Heart left ventricle (tissue), 16 donors: Measurements from ENCODE around the gene RNF38. TPM values are rescaled to one million over a fixed set of nuclear protein-coding genes. Genes with fewer than 3 reads are reported as not detected.

ENCODE experiments used
- ATAC-seq, 4 donors: fragments of 200-7000 bp; cut with Tn5 transposase; one replicate each; pipeline ENCODE4 v1.9.1; 2020 to 2022; ENCODE audit warnings: moderate library complexity in 4 of 4, mild to moderate bottlenecking in 3 of 4, moderate number of reproducible peaks in 1 of 4
- DNase-seq, 5 donors: peaks; one replicate each; pipeline ENCODE4 v3.0.0-alpha.2; 2020
- H3K27ac ChIP-seq, 12 donors: fragments of 200-600 bp; sonication (generic) in 4 of 12; one replicate each; pipeline versions ENCODE4 v1.5.0 to v1.8.0; 2016 to 2022; ENCODE audit warnings: mild to moderate bottlenecking in 2 of 12
- H3K27me3 ChIP-seq, 9 donors: fragments of 200-600 bp; sonication (generic) in 2 of 9; one replicate each; pipeline versions ENCODE4 v1.5.1 to v1.8.0; 2016 to 2022; ENCODE audit warnings: mild to moderate bottlenecking in 3 of 9
- H3K36me3 ChIP-seq, 9 donors: fragments of 200-600 bp; sonication (generic) in 2 of 9; one replicate each; pipeline versions ENCODE4 v1.5.0 to v1.8.0; 2018 to 2022; ENCODE audit warnings: mild to moderate bottlenecking in 2 of 9
- H3K4me1 ChIP-seq, 12 donors: fragments of 200-600 bp; sonication (generic) in 4 of 12; one replicate each; pipeline versions ENCODE4 v1.5.0 to v1.8.0; 2016 to 2022; ENCODE audit warnings: mild to moderate bottlenecking in 3 of 12
- H3K4me3 ChIP-seq, 12 donors: fragments of 200-600 bp; sonication (generic) in 4 of 12; one replicate each; pipeline versions ENCODE4 v1.5.0 to v1.8.0; 2017 to 2022; ENCODE audit warnings: mild to moderate bottlenecking in 9 of 12, moderate library complexity in 4 of 12
- H3K9me3 ChIP-seq, 12 donors: fragments of 200-600 bp; sonication (generic) in 4 of 12; one replicate each; pipeline versions ENCODE4 v1.5.0 to v1.8.0; 2016 to 2022; ENCODE audit warnings: mild to moderate bottlenecking in 1 of 12
- POLR2A ChIP-seq, 2 donors: fragments of 450-650 bp; IDR thresholded peaks; one replicate each; pipeline ENCODE4 v1.6.1; 2017; ENCODE audit warnings: antibody characterized with exemption in 2 of 2, mild to moderate bottlenecking in 2 of 2, moderate library complexity in 2 of 2
- WGBS, 4 donors: extraction: QIAGEN DNeasy Blood & Tissue Kit in 2 of 4; methylation state at CpG; one replicate each; pipeline versions ENCODE4 v1.1.5 to v1.1.7; 2013 to 2018; 5-methylcytosine and 5-hydroxymethylcytosine counted together
- intact Hi-C, 10 donors: fragments of 100-400 bp; cut with DNase I; formaldehyde crosslinking; loops; one replicate each; pipeline versions ENCODE4 v1.11.1 to v1.14.2; 2022
- polyA plus RNA-seq, 2 donors: library from polyadenylated mRNA; stranded (reverse); fragments of 200-250 nt; gene quantifications; one replicate each; pipeline ENCODE4 v1.2.3, GENCODE V29; 2013
- total RNA-seq, 9 donors: library from RNA; depleted of rRNA in 2 of 9; stranded (reverse); fragments of >200 nt in 2 of 9; fragmentation: NEBNext Ultra II Directional in 3 of 9; extraction: Animal tissue kit (Norgen Biotek cat#: 25700) in 3 of 9; gene quantifications; one replicate each; pipeline versions ENCODE4 v1.1.0 to v1.2.4, GENCODE V29; 2016 to 2023
- TF ChIP-seq, protein P1 (sequence below), 12 donors: fragments of 200-600 bp; sonication (generic) in 4 of 12; IDR thresholded peaks; one replicate each; pipeline versions ENCODE4 v1.5.0 to v1.8.0; 2018 to 2022; ENCODE audit warnings: antibody characterized with exemption in 12 of 12, mild to moderate bottlenecking in 5 of 12
- donor health status: ischemic (EF 13 %, LVEDD 7.1; RV severe dilation, severe dysfunction).
- donor health status: healthy with polysubstance abuse.
- donor health status: DM: no; HTN: yes; CAD: no.
- donor health status: DM: no; HTN: no; CAD: no.
- donor health status: ischemic (EF 25% LVEDD 6.9; RV normal size, moderate dysfunction).
- donor health status: ischemic (EF 25% LVEDD 5.7; RV mildly dilated, moderate dysfunction).
- donor health status: healthy.
- donor health status: DM: yes; HTN: yes; CAD: no.
- donor health status: ischemic (EF 35%, LVEDD 5.7; RV mildly dilated, moderate dysfunction).
- donor health status: nonischemic (EF 11% LVEDD 7.7; RV severe dilation, severe dysfunction).
- donor health status: DM: yes; HTN: yes; CAD: no.
- donor health status: PGD.
- donor health status: ischemic (EF 29% LVEDD 5.4; RV normal size, mild dysfunction).
- donor health status: nonischemic (EF 23%, LVEDD 6.1; RV moderate dilation, normal function).

RNF38 gene
- total and polyA plus RNA-seq, 11 donors: 6.0 to 49.0 (median 30.2) TPM

DNA sequence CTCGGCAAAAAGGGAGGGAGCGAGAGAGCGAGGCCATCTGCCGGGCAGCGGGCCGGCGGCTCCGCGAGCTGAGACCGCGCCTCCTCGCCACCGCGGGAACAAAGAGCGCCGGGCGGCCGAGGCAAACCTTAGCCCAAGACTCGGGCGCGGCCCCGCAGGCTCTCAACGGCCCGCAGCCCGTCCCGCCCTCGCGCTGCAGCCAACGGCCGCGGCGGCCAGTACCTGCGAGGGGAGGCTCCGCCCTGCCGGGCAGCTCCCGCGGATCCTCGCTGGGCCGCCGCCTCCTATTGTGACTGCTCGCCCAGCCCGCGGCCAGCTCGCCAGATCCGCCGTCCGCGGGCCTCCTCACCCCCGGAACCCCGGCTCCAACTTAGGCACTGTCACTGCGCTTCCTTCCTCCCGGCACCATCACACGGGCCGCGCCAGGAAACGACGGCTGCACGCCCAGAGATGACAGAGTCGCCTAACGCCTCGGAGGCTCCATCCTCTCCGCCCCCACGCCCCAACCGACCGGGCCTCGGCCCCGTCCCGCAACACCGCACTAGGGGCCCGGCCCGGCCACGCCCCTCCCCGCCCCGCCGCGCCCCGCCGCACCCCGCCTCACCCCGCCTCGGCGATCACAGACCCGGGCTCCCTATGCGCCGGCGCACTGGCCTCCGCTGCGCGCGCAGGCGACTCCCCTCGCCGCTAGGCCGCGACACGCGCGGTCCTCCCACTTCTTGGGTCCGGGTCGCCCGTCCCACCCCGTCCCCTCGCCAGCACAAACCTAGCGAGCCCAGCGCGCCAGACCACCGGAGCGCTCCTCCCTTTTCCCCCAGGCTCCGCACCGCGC lies 479 bp upstream of the RNF38 start:
- peak; percentile 78 to 96 (median 93) for ATAC-seq
- DNase-seq: peak; percentile 89 to 94 (median 92)
- intact Hi-C loops: loop anchor here in 3 of 10 donors (5.0 to 10.0 kb wide), 2 partner anchors 84 to 87 kb away; no protein-coding TSS in a partner anchor
- no peaks in the 10 kb centered on the region for H3K27me3 ChIP-seq
- peaks cover 0 to 53% (median 20%) of the 10 kb centered on the region in 12 donors for H3K4me1 ChIP-seq
- peak in 1 of 2 donors; percentile 49 for TF ChIP-seq POLR2A (IDR thresholded peaks at IDR 0.05)
- TF ChIP-seq, protein P1, sequence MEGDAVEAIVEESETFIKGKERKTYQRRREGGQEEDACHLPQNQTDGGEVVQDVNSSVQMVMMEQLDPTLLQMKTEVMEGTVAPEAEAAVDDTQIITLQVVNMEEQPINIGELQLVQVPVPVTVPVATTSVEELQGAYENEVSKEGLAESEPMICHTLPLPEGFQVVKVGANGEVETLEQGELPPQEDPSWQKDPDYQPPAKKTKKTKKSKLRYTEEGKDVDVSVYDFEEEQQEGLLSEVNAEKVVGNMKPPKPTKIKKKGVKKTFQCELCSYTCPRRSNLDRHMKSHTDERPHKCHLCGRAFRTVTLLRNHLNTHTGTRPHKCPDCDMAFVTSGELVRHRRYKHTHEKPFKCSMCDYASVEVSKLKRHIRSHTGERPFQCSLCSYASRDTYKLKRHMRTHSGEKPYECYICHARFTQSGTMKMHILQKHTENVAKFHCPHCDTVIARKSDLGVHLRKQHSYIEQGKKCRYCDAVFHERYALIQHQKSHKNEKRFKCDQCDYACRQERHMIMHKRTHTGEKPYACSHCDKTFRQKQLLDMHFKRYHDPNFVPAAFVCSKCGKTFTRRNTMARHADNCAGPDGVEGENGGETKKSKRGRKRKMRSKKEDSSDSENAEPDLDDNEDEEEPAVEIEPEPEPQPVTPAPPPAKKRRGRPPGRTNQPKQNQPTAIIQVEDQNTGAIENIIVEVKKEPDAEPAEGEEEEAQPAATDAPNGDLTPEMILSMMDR (IDR thresholded peaks at IDR 0.05): peak in 5 of 12 donors; percentile 13 to 37 (median 30)
- H3K27ac ChIP-seq: peak overlapping the region; percentile 72 to 96 (median 92)
- WGBS, 4 donors: 0% methylated on average over 29 to 111 of the region's 111 CpGs
- H3K36me3 ChIP-seq: no peaks in the 10 kb centered on the region
- H3K9me3 ChIP-seq: peaks cover 0 to 3% (median 0%) of the 10 kb centered on the region in 12 donors
- peak overlapping the region; percentile 76 to 88 (median 84) for H3K4me3 ChIP-seq

DNA sequence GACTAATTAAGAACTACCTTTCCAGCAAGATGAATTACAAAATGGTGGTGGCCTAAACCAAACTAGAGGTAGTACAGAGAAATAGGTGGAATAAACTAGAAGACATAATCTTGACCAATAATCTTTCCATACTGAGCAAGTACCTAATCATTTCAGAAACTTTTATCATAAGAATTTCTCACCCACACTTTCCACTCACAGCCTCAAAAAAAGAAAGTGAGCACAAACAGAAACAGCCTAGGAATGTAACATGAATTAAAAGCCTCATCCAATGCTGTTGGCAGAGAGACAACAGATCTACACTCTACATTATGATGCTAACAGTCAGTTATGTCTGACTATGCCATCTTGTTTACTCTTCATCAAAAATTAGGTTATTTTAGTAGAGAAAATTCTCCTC lies 1.3 kb downstream of the RNF38 start:
- no peak for TF ChIP-seq POLR2A (IDR thresholded peaks at IDR 0.05)
- TF ChIP-seq, protein P1 (IDR thresholded peaks at IDR 0.05): no peak
- no peak for ATAC-seq
- no peak for DNase-seq
- Histone ChIP-seq H3K27ac (peak overlapping the region in 5 of 12 donors; percentile 14 to 92 (median 50)), H3K27me3 (no peaks in the 10 kb centered on the region), H3K9me3 (no peaks in the 10 kb centered on the region), H3K4me3 (peak overlapping the region in 5 of 12 donors; percentile 76 to 85 (median 83)), H3K4me1 (peaks cover 0 to 65% (median 30%) of the 10 kb centered on the region in 12 donors), H3K36me3 (no peaks in the 10 kb centered on the region)
- intact Hi-C loops: no loop called here

DNA sequence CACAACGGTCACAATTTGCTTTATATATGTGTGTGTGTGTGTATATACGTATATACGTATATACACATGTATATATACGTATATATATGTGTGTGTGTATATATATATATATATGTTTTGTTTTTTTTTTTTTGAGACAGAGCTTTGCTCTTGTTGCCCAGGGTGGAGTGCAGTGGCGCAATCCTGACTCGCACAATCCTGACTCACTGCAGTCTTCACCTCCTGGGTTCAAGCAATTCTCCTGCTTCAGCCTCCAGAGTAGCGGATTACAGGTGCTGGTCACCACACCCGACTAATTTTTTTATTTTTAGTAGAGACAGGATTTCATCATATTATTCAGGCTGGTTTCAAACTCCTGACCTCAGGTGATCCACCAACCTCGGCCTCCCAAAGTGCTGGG lies 3.1 kb downstream of the RNF38 start:
- TF ChIP-seq, protein P1 (IDR thresholded peaks at IDR 0.05): no peak
- no peak for TF ChIP-seq POLR2A (IDR thresholded peaks at IDR 0.05)
- no peaks in the 10 kb centered on the region for H3K27me3 ChIP-seq
- ATAC-seq (no peak), DNase-seq (no peak)
- no peak overlapping the region for H3K27ac ChIP-seq
- H3K4me1 ChIP-seq: peaks cover 0 to 66% (median 41%) of the 10 kb centered on the region in 12 donors
- WGBS, 4 donors: 90 to 95% (median 93%) methylated on average over 9 of the region's 9 CpGs
- H3K4me3 ChIP-seq: no peak overlapping the region
- H3K36me3 ChIP-seq: no peaks in the 10 kb centered on the region
- intact Hi-C loops: no loop called here
- no peaks in the 10 kb centered on the region for H3K9me3 ChIP-seq

DNA sequence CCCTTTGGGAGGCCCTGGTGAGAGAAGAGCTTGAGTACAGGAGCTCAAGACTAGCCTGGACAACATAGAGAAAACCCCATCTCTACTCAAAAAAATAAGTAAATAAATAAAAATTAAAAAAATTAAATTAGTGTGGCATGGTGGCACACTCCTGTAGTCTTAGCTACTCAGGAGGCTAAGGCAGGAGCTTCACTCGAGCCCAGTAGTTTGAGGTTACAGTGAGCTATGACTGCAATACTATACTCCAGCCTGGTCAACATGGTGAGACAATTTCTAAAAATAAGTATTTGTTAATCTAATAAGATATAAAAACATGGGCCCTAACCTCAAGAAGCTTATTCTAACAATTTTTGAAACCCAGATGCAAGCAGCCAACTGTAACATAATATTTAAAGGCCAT lies 7.6 kb downstream of the RNF38 start:
- Histone ChIP-seq H3K4me3 (no peak overlapping the region), H3K27ac (no peak overlapping the region), H3K36me3 (peaks cover 0 to 15% (median 0%) of the 10 kb centered on the region in 9 donors), H3K4me1 (peaks cover 0 to 56% (median 32%) of the 10 kb centered on the region in 12 donors), H3K9me3 (no peaks in the 10 kb centered on the region), H3K27me3 (no peaks in the 10 kb centered on the region)
- DNase-seq (no peak), ATAC-seq (peak in 2 of 4 donors; percentile 35 to 44)
- intact Hi-C loops: no loop called here
- WGBS, 4 donors: 53 to 67% (median 66%) methylated on average over 1 of the region's 1 CpG
- TF ChIP-seq, protein P1 (IDR thresholded peaks at IDR 0.05): no peak
- TF ChIP-seq POLR2A (IDR thresholded peaks at IDR 0.05): no peak
